NCI-H82 (cell line): Measurements from ENCODE around the gene FAM161A.

ENCODE experiments used
- DNase-seq: peaks from one replicate; lab custom pipeline; 2025; lab: John Stamatoyannopoulos, UW

The FAM161A gene

GRCh38 chr2:61785583-61785982, 68.3 kb downstream of the FAM161A start:
- DNase-seq: no peak

- DNase-seq: no peak
Observed at GRCh38 chr2:61784643-61785042, 69.2 kb downstream of the FAM161A start.

GRCh38 chr2:61775956-61776570, 77.8 kb downstream of the FAM161A start:
- DNase-seq: no peak
